HG02798 (cell line): ENCODE measurements around the gene FOXC2.

Source experiments
- ATAC-seq: cut with Tn5 transposase; IDR thresholded peaks from one replicate; pipeline ENCODE4 v1.9.1; 2021; ENCODE audit warnings: mild to moderate bottlenecking; ENCODE audit not compliant: unreplicated experiment, poor library complexity

The FOXC2 gene

DNA sequence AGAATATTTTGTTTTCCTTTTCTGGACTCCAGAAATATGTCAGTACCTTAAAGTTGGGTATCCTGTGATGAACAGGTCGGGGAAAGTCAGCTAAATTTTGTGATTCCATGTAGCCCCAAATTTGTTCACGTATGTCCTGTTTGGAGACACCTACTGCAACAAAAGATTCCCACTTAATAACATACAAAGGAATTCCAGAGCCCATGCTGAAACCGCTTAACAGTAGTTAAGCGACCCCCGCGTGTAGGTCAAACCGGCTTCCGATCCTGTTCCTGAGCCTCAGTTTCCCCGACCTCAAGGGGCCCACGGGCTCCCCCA is 12.1 kb upstream of the FOXC2 start:
- no peak for ATAC-seq

DNA sequence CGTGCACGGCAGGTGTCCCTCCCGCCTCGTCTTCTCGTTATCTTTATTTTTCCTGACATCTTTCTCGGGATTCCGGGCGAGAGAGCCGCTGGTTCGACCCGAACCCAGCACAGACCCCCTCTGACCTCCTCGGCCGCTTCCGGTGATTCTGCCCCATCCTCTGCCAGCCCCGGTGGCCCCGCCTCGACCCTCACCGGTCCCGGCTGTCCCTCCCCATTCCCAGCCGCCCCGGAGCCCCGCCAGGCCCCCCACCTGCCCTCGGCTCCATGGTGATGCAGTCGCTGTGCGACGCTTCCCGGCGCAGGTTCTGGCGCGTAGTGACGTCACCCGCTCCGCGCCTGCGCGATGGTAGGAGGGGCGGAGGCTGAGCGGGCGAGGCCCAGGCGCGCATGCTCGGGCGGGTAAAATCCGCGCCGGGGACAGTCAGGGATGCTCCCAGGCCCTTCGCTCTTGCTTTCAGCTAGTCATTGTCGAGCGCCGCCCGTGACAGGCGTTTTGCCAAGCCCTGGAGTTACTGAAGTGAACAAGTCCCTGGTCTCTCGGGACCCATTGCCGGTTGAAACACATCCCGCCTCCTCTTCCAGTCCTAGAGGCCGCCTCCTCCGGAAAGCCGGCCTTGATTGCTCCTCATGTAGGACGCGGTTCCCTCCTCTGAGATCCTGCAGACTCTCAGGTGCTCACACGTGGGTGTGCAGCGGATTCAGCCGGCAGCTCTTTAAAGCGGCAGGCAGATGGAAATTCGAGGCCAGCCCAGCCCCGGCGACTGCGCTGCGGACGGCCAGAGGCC is 11.5 kb upstream of the FOXC2 start, which contains the start of gene MTHFSD:
TSS of gene MTHFSD (minus strand) at position 319 of the 787 bp plus-strand sequence. CDS start at position 268, 51 bp downstream.
- peak; percentile 94 for ATAC-seq

DNA sequence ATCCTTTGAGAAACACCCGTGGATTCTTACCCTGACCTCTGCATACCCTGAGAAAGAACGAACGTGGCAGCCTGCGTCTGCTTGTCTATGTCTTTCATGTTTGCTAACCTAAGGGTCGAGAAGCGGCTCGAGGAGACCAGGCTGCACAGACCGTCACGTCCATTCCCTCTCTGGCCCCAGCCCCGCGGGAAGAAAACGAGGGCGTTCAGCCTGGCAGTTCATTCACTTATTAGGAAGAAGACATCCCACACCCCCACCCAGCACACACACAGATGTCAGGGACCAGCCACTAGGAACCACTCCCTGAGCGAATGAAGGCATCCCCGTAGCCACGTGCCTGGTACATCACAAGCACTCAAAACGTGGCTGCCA is 10.9 kb upstream of the FOXC2 start:
- no peak for ATAC-seq

DNA sequence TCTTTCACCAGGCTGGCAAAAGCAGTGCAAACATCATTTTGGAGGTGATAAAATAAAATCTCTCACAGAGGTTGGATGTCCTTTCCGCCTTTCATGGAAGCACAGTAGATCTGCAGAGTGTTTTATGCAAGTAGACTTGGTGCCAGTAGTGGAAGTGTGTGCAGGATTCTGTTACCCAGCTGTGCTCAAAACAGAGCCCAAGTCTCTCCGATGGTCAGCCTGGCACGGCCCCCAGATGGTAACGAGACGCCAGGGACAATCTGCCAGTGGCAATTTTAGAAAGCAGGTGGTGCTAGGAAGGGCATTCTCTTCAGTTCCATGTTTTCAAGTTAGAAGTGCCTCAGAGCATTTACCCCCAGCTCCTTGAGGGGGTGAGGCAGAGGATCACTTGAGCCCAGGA is 10.1 kb upstream of the FOXC2 start:
- no peak for ATAC-seq

DNA sequence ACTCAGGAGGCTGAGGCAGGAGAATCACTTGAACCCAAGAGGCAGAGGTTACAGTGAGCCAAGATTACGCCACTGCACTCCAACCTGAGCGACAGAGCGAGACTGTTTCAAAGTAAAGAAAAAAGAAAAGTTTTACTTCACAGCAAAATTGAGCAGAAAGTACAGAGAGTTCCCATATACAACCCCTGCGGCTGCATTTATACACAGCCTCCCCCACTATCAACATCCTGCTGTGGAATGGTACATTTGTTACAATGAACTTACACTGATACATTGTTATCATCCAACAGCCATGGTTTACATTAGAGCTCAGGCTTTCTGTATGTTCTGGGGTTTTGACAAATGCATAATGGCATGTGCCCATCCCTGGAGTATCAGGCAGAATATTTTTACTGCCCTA is 9.0 kb upstream of the FOXC2 start:
- no peak for ATAC-seq

DNA sequence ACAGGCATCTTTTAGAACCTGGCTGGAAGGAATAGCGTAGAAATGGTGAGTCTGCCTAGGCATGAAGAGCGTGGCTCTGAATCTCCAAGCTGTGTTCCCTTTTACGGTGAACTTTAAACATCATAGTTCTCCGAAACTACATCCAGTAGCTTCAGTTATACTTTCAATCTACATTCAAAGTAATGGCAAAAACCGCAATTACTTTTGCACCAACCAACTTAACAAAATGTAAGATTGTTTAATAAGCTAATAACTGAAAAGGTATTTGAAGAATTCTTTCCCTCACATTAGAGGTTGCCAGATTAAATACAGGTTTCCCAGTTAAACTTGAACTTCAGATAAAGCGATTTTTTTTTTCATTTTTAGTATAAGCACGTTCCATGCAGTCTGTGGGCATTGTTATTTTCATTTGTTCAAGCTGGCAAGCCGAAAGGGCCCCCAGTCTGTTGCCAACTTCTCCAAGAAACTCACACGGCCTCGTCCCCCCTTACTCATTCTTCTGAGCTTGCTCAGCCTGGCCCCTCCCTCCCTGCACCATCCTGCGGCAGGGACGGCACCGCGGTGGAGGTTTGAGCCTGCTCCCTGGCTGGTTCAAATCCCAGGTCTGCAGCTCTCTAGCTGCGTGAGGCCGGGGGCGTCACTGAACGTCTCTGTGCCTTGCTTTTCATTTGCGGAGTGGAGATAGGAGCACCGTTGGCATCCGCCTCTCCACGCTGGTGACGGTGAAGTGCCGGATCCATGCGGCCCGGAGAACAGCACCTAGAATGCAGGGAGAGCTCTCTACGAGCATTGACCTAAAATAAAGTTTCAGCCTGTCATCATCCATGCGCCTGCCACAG is 8.1 kb upstream of the FOXC2 start:
- ATAC-seq: no peak

DNA sequence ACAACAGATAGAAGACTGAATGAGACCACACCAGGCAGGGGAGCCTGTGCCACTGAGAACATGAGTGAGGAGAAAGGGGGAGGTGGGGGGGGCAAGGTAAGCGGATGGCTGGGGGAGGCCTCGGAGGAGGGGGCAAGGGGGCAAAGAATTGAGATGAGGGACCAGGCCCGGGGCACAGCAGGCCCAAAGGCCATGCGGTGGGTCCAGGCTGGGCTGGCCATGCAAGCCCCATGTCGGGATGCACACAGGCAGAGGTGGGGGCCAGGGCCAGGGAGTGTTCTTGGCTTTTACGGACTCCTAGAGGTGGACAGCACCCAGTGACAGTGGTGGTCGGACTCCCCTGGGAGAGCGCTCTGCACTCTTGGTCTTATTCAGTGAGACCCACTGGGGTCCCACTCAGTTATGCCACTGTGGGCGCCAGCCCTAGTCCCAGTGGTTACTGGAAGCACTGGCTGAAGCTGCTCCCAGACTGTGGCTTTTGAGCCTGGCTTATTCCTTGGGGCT is 6.8 kb upstream of the FOXC2 start:
- no peak for ATAC-seq

DNA sequence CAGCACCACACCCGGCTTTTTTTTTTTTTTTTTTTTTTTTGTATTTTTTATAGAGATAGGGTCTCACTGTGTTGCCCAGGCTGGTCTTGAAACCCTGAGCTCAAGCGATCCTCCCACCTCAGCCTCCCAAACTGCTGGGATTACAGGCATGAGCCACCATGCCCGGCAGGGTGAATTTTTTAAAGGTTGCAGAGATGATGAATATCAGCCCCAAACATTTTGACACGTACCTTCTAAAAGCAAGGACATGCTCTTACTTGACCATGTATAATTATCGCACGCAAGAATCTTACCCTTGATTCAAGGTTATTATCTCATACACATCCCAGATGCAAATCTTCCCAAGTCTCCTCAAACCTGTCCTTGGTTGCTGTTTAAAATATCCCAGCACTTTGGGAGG is 4.3 kb upstream of the FOXC2 start:
- no peak for ATAC-seq

DNA sequence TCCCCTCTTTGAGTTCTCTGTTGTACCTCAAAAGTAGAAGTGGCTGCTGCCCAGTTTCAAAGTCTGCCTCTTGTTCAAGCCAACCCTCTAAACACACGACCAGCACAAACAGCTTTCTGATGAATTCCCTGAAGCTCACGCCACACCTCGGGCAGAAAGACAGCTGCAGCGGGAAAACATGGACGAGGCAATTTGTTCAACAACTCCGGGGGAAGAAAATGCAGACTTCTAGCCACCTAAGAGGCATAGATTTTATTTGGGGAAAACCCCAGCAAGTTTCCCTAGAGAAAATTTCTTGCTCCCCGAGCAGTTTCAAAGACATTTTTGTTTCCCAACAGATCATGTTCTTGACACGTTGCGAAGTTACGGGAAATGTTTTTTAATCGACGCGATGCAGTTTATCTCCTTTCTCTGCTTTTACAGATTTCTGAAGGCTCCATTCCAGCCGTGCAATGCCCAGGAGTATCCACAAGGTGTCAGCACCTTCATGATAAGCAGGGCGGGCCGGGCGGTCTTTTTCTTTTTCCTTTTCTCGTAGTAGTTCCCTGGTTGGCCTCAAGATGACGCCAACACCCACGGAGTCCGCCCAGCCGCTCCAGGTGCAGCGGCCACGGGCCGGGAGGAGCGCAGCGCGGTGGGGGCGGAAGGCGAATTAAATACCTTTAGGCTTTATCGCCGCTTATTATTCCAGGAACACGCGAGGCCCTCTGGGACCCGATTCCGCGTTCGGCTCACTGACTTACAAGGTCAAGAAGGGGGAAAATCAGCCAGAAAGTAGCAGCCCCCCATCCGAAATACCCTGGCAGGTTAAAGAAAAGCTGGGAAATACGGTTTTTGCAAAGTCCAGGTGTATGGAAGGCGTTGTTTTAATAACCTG is 2.9 kb upstream of the FOXC2 start:
- peak; percentile 82 for ATAC-seq

DNA sequence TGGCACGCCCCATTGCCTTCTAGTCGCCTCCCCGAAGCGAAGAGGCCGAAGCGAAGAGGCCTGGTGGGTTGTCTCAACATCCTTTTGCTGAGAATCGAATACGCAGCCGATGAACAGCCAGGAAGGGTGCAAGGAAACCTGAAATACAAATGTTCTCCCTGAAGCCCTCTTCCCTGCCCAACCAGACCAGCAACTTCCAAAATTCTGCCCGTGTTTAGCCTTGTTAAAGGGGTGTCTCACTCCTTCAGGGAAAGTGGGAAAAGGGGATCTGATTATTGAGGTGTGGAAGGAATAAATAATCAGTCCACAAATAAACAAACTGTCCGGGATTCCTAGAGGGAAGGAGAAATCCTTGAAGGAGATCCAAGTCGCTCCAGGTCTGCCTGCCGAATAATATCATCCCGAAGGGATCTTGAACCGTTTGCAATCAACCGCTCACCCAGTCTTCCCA is 1.4 kb upstream of the FOXC2 start:
- no peak for ATAC-seq

DNA sequence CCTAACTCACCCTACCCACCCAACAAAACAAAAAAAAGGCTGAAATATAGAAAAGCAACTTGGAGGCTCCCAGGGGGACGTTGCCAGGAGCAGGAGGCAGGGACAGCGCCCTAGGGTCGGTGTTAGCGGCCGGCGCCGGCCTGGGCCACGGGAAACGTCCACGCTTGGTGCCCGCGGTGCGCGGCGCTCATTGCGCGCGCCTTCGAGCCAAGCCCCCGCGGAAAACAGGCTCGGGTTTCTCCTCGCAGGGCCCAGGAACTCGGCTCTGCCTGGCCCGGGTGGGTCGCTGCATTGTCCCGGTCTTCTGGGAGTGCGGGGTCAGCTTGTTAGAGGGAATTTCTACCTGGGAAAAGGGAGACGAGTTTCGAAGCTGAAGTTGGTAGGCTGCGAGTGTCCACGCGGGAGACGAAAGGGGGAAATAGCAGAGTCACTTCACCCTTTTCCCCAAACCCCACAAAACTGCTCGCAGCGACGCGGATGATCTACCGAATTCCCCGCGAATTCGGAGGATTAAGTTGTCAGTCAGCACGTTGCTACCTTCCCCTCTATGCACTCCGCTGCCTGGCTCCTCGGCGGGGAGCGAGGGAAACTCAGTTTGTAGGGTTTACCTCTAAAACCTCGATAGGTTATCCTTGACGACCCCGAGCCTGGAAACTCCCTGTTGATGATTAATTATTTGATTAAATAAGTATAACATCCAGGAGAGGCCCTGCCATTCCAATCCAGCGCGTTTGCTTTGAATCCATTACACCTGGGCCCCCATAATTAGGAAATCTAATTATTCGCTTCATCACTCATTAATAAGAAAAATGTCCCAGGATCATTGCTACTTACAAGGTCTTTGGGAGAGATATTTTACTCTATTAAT is 751 bp upstream of the FOXC2 start:
- no peak for ATAC-seq

DNA sequence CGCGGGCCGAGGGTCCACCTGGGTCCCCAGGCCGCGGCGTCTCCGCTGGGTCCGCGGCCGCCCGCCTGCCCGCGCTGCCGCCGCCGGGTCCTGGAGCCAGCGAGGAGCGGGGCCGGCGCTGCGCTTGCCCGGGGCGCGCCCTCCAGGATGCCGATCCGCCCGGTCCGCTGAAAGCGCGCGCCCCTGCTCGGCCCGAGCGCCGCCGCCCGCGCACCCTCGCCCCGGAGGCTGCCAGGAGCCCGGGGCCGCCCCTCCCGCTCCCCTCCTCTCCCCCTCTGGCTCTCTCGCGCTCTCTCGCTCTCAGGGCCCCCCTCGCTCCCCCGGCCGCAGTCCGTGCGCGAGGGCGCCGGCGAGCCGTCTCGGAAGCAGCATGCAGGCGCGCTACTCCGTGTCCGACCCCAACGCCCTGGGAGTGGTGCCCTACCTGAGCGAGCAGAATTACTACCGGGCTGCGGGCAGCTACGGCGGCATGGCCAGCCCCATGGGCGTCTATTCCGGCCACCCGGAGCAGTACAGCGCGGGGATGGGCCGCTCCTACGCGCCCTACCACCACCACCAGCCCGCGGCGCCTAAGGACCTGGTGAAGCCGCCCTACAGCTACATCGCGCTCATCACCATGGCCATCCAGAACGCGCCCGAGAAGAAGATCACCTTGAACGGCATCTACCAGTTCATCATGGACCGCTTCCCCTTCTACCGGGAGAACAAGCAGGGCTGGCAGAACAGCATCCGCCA is 504 bp downstream of the FOXC2 start:
- no peak for ATAC-seq

DNA sequence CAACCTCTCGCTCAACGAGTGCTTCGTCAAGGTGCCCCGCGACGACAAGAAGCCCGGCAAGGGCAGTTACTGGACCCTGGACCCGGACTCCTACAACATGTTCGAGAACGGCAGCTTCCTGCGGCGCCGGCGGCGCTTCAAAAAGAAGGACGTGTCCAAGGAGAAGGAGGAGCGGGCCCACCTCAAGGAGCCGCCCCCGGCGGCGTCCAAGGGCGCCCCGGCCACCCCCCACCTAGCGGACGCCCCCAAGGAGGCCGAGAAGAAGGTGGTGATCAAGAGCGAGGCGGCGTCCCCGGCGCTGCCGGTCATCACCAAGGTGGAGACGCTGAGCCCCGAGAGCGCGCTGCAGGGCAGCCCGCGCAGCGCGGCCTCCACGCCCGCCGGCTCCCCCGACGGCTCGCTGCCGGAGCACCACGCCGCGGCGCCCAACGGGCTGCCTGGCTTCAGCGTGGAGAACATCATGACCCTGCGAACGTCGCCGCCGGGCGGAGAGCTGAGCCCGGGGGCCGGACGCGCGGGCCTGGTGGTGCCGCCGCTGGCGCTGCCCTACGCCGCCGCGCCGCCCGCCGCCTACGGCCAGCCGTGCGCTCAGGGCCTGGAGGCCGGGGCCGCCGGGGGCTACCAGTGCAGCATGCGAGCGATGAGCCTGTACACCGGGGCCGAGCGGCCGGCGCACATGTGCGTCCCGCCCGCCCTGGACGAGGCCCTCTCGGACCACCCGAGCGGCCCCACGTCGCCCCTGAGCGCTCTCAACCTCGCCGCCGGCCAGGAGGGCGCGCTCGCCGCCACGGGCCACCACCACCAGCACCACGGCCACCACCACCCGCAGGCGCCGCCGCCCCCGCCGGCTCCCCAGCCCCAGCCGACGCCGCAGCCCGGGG is 1.3 kb downstream of the FOXC2 start:
- ATAC-seq: no peak

DNA sequence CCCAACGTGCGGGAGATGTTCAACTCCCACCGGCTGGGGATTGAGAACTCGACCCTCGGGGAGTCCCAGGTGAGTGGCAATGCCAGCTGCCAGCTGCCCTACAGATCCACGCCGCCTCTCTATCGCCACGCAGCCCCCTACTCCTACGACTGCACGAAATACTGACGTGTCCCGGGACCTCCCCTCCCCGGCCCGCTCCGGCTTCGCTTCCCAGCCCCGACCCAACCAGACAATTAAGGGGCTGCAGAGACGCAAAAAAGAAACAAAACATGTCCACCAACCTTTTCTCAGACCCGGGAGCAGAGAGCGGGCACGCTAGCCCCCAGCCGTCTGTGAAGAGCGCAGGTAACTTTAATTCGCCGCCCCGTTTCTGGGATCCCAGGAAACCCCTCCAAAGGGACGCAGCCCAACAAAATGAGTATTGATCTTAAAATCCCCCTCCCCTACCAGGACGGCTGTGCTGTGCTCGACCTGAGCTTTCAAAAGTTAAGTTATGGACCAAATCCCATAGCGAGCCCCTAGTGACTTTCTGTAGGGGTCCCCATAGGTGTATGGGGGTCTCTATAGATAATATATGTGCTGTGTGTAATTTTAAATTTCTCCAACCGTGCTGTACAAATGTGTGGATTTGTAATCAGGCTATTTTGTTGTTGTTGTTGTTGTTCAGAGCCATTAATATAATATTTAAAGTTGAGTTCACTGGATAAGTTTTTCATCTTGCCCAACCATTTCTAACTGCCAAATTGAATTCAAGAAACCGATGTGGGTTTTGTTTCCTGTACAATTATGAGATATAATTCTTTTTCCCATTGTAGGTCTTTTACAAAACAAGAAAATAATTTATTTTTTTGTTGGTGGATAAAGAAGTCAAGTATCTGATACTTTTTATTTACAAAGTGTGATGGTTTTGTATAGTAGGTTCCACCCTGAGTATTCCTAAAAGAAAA is 2.3 kb downstream of the FOXC2 start:
- ATAC-seq: no peak

DNA sequence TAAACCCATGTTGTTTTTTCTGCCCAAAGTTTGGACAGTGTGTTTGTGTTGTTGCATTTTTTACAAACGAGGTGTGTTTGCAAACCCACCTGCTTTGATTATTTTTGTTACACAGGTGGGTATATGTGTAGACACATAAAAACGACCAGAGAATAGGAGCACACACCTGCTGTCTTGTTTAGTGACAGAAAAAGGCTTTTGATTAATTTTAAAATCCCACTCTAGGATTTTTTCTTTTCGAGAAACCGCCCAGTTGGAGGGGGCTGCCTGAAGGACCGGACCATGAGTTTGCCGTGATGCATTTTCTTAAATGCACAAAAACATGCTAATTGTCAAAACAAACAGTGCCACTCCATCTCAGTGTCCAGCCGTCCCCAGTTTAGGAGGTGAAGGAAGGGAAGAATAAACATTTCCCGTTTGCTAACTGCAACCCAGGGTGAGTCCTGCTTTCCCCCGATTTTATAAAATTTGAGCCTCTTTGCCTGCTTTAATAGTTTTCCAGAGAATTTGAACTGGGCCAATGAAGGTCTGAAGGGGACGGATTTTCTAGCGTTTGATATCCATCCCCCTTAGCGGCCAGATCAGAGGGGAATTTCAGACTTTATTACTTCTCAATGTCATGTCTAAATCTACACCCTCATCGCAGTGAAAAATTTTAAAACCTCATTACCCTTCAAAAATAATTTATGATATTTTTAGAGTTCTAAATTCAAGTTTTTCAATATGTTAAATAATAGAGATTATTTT is 3.2 kb downstream of the FOXC2 start:
- no peak for ATAC-seq
